Measurements from ENCODE around the gene SZT2. TPM values are rescaled to one million over a fixed set of nuclear protein-coding genes. Genes with fewer than 3 reads are reported as not detected.

SZT2 gene
- total RNA-seq, 1 experiment from 2014 or later = 65.3 TPM

DNA sequence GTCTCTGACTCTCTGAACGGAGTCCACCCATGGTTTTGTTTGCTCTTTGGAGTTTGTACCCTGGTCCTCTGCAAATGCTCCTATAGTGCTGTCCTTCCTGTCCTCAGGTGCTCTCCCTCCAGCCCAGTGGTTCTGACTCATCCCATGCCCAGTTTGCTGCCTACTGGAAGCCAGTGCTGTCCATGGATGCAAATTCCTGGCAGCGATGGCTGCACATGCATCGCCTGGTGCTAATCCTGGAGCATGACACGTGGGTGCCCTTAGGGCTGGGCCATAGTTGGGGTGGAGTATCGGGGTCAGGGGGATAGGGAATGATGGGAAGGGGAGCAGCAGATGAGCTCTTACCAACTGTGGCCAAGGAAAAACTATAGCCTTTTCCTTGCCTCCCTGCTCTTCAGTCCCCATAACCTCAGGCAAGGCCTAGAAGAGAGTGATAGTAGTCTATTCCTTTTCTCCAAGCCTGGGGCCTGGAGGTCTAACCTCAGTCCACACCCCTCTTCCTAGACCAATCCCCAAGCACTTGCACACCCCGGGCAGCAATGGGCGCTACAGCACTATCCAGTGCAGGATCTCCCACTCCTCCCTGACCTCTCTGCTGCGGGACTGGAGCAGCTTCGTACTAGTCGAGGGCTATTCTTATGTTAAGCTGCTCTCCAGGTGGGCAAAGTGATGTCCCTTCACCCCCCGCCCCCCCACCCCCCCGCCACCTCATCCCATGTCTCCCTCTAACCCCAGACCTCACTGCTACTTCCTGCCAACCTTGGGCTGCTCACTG is 32.5 kb downstream of the SZT2 start:
- Mint-ChIP-seq H3K4me3 (ENCODE audit: unreplicated experiment) (no peak overlapping the region), H3K27ac (ENCODE audit: low read depth, unreplicated experiment) (no peak overlapping the region), H3K9me3 (ENCODE audit: unreplicated experiment) (no peaks in the 10 kb centered on the region), H3K27me3 (ENCODE audit: insufficient read depth, unreplicated experiment) (no peaks in the 10 kb centered on the region), H3K4me1 (ENCODE audit: insufficient read depth, unreplicated experiment) (peaks cover 23% of the 10 kb centered on the region), H3K36me3 (ENCODE audit: insufficient read depth, unreplicated experiment) (peaks cover 31% of the 10 kb centered on the region)
- CTCF ChIA-PET = interaction anchor here (0.6 kb wide), 1 partner anchor 208 kb away, joined by 3 read pairs; no protein-coding TSS in a partner anchor
- intact Hi-C loops (cut with micrococcal nuclease) = no loop called here
- POLR2A ChIA-PET = no interaction called here
- TF ChIP-seq, protein P1, sequence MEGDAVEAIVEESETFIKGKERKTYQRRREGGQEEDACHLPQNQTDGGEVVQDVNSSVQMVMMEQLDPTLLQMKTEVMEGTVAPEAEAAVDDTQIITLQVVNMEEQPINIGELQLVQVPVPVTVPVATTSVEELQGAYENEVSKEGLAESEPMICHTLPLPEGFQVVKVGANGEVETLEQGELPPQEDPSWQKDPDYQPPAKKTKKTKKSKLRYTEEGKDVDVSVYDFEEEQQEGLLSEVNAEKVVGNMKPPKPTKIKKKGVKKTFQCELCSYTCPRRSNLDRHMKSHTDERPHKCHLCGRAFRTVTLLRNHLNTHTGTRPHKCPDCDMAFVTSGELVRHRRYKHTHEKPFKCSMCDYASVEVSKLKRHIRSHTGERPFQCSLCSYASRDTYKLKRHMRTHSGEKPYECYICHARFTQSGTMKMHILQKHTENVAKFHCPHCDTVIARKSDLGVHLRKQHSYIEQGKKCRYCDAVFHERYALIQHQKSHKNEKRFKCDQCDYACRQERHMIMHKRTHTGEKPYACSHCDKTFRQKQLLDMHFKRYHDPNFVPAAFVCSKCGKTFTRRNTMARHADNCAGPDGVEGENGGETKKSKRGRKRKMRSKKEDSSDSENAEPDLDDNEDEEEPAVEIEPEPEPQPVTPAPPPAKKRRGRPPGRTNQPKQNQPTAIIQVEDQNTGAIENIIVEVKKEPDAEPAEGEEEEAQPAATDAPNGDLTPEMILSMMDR (IDR thresholded peaks at IDR 0.05; ENCODE audit: unreplicated experiment) = no peak
- DNase-seq (ENCODE audit: unreplicated experiment) = no peak
- no TSS peak for BruUV-seq (replicated peaks)

DNA sequence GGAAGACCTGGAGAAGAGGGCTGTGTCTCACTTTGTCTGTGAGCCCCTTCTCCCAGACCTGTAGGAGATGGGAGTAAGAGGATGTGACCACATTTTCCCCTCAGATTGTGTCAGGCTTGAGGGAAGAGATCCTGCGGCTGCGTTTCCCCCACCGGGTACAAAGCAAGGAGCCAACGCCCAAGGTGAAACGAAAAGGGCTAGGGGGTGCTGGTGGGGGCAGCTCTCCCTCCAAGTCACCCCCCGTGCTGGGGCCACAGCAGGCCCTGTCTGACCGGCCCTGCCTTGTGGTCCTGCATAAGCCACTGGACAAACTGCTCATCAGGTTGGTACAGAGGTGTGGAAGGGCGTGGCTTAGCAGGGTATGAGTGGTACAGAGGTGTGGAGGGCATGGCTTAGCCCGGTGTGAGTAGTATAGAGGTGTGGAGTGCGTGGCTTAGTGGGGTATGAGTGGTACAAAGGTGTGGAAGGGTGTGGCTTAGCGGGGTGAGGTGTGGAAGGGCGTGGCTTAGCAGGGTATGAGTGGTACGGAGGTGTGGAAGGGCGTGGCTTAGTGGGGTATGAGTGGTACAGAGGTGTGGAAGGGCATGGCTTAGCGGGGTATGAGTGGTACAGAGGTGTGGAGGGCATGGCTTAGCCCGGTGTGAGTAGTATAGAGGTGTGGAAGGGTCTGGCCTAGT is 33.4 kb downstream of the SZT2 start:
- H3K9me3 Mint-ChIP-seq (ENCODE audit: unreplicated experiment) = no peaks in the 10 kb centered on the region
- POLR2A ChIA-PET = no interaction called here
- no peak for DNase-seq (ENCODE audit: unreplicated experiment)
- no peak overlapping the region for H3K4me3 Mint-ChIP-seq (ENCODE audit: unreplicated experiment)
- intact Hi-C loops (cut with micrococcal nuclease) = no loop called here
- H3K36me3 Mint-ChIP-seq (ENCODE audit: insufficient read depth, unreplicated experiment) = peaks cover 39% of the 10 kb centered on the region
- BruUV-seq (replicated peaks) = no TSS peak
- CTCF ChIA-PET = interaction anchor here (0.6 kb wide), 1 partner anchor 209 kb away, joined by 3 read pairs; no protein-coding TSS in a partner anchor
- TF ChIP-seq, protein P1 (IDR thresholded peaks at IDR 0.05; ENCODE audit: unreplicated experiment) = no peak
- peaks cover 23% of the 10 kb centered on the region for H3K4me1 Mint-ChIP-seq (ENCODE audit: insufficient read depth, unreplicated experiment)
- peak overlapping the region; percentile 78 for H3K27ac Mint-ChIP-seq (ENCODE audit: low read depth, unreplicated experiment)
- H3K27me3 Mint-ChIP-seq (ENCODE audit: insufficient read depth, unreplicated experiment) = no peaks in the 10 kb centered on the region

DNA sequence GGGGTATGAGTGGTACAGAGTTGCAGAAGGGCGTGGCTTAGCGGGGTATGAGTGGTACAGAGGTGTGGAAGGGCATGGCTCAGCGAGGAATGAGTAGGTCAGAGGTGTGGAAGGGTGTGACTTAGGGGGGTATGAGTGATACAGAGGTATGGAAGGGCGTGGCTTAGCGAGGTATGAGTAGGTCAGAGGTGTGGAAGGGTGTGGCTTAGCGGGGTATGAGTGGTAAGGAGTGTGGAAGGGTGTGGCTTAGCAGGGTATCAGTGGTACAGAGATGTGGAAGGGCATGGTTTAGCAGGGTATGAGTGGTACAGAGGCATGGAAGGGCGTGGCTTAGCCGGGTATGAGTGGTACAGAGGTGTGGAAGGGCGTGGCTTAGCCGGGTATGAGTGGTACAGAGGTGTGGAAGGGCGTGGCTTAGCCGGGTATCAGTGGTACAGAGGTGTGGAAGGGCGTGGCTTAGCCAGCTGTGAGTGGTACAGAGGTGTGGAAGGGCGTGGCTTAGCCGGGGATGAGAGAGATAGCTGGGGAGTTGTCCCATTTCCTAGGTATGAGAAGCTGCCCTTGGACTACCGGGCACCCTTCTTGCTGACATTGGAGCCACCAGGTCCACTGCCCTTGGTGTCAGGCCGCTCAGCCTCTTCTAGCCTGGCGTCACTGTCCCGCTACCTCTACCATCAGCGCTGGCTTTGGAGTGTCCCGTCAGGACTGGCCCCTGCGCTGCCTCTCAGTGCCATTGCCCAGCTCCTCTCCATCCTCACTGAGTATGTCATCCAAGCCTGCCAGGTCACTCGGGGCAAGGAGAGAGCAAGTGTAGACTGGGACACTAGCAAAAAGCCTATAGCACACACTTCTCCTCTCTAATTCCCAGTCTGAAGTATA is 34.2 kb downstream of the SZT2 start:
- Mint-ChIP-seq H3K4me3 (ENCODE audit: unreplicated experiment) (peak overlapping the region; percentile 21), H3K4me1 (ENCODE audit: insufficient read depth, unreplicated experiment) (peaks cover 23% of the 10 kb centered on the region), H3K27me3 (ENCODE audit: insufficient read depth, unreplicated experiment) (no peaks in the 10 kb centered on the region), H3K27ac (ENCODE audit: low read depth, unreplicated experiment) (peak overlapping the region; percentile 78), H3K36me3 (ENCODE audit: insufficient read depth, unreplicated experiment) (peaks cover 39% of the 10 kb centered on the region), H3K9me3 (ENCODE audit: unreplicated experiment) (no peaks in the 10 kb centered on the region)
- POLR2A ChIA-PET = interaction anchor here (0.7 kb wide), 1 partner anchor 41 kb away, joined by 3 read pairs; no protein-coding TSS in a partner anchor
- intact Hi-C loops (cut with micrococcal nuclease) = no loop called here
- peak; percentile 66 for DNase-seq (ENCODE audit: unreplicated experiment)
- CTCF ChIA-PET = no interaction called here
- BruUV-seq (replicated peaks) = no TSS peak
- TF ChIP-seq, protein P1 (IDR thresholded peaks at IDR 0.05; ENCODE audit: unreplicated experiment) = no peak

Measured in MCF 10A (cell line).